Heart left ventricle (tissue), 13 donors: Measurements from ENCODE around the gene EARS2.

ENCODE experiments used
- POLR2A ChIP-seq, 2 donors: fragments of 450-650 bp; IDR thresholded peaks; one replicate each; pipeline ENCODE4 v1.6.1; 2017; ENCODE audit warnings: antibody characterized with exemption in 2 of 2, mild to moderate bottlenecking in 2 of 2, moderate library complexity in 2 of 2
- TF ChIP-seq, protein P1 (sequence below), 12 donors: fragments of 200-600 bp; sonication (generic) in 4 of 12; IDR thresholded peaks; one replicate each; pipeline versions ENCODE4 v1.5.0 to v1.8.0; 2018 to 2022; ENCODE audit warnings: antibody characterized with exemption in 12 of 12, mild to moderate bottlenecking in 5 of 12
- donor health status: ischemic (EF 13 %, LVEDD 7.1; RV severe dilation, severe dysfunction).
- donor health status: DM: no; HTN: yes; CAD: no.
- donor health status: DM: no; HTN: no; CAD: no.
- donor health status: ischemic (EF 25% LVEDD 6.9; RV normal size, moderate dysfunction).
- donor health status: ischemic (EF 25% LVEDD 5.7; RV mildly dilated, moderate dysfunction).
- donor health status: ischemic (EF 35%, LVEDD 5.7; RV mildly dilated, moderate dysfunction).
- donor health status: nonischemic (EF 11% LVEDD 7.7; RV severe dilation, severe dysfunction).
- donor health status: DM: yes; HTN: yes; CAD: no.
- donor health status: PGD.
- donor health status: ischemic (EF 29% LVEDD 5.4; RV normal size, mild dysfunction).
- donor health status: nonischemic (EF 23%, LVEDD 6.1; RV moderate dilation, normal function).

DNA sequence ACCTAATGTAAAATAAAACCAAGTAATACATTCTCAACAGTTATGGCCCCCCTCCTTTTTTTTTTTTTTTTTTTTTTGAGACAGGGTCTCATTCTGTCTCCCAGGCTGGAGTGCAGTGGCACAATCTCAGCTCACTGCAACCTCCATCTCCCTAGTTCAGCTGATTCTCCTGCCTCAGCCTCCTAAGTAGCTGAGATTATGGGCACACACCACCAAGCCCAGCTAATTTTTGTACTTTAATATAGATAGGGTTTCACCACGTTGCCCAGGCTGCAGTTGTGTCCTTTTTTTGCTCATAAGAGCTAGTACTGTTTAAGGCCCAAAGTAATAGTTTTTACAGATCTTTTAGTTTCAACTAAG lies 18.3 kb downstream of the EARS2 start:
- TF ChIP-seq, protein P1, sequence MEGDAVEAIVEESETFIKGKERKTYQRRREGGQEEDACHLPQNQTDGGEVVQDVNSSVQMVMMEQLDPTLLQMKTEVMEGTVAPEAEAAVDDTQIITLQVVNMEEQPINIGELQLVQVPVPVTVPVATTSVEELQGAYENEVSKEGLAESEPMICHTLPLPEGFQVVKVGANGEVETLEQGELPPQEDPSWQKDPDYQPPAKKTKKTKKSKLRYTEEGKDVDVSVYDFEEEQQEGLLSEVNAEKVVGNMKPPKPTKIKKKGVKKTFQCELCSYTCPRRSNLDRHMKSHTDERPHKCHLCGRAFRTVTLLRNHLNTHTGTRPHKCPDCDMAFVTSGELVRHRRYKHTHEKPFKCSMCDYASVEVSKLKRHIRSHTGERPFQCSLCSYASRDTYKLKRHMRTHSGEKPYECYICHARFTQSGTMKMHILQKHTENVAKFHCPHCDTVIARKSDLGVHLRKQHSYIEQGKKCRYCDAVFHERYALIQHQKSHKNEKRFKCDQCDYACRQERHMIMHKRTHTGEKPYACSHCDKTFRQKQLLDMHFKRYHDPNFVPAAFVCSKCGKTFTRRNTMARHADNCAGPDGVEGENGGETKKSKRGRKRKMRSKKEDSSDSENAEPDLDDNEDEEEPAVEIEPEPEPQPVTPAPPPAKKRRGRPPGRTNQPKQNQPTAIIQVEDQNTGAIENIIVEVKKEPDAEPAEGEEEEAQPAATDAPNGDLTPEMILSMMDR (IDR thresholded peaks at IDR 0.05): no peak
- TF ChIP-seq POLR2A (IDR thresholded peaks at IDR 0.05): no peak
